Panc1 (cell line): ENCODE data around the gene DPH6. TPM values are rescaled to one million over a fixed set of nuclear protein-coding genes. Genes with fewer than 3 reads are reported as not detected.

Source experiments
- ATAC-seq: fragments of 200-7000 bp; cut with Tn5 transposase; 2 replicates; pipeline ENCODE4 v1.9.1; 2020; ENCODE audit warnings: mild to moderate bottlenecking, moderate library complexity
- BruUV-seq: library from RNA; stranded (reverse); fragments of 400-500 nt; replicated peaks from 2 replicates; lab custom pipeline; 2021; lab: Mats Ljungman, UMichigan
- CTCF ChIA-PET: fragments of 300-600 bp; sonication (Branson Sonifier 250); formaldehyde crosslinking; loops from one replicate; lab custom pipeline; 2022; ENCODE audit warnings: antibody characterized with exemption; lab: Charles Lee
- POLR2A ChIA-PET: fragments of 300-600 bp; sonication (Branson Sonifier 250); formaldehyde crosslinking; loops from one replicate; lab custom pipeline; 2022; ENCODE audit warnings: antibody characterized with exemption; lab: Charles Lee
- DNase-seq: peaks from one replicate; pipeline ENCODE4 v3.0.0-alpha.2; 2010; ENCODE audit warnings: low read depth, low spot score
- H3K27ac ChIP-seq: 2 replicates; pipeline ENCODE4 v1.5.1; 2011; ENCODE audit warnings: mild to moderate bottlenecking, low read length, inconsistent platforms
- H3K27me3 ChIP-seq: fragments of 200-500 bp; sonication (Bioruptor generic); 2 replicates; pipeline ENCODE4 v1.6.0; 2014; ENCODE audit warnings: low read length, inconsistent platforms; ENCODE audit not compliant: control insufficient read depth, insufficient read depth
- H3K36me3 ChIP-seq: fragments of 200-500 bp; sonication (Bioruptor generic); 2 replicates; pipeline ENCODE4 v1.5.1; 2014; ENCODE audit warnings: inconsistent platforms, mild to moderate bottlenecking, low read length, moderate library complexity; ENCODE audit not compliant: control insufficient read depth, insufficient read depth
- H3K4me1 ChIP-seq: 2 replicates; pipeline ENCODE4 v1.5.1; 2011; ENCODE audit warnings: inconsistent platforms, mild to moderate bottlenecking, low read length, moderate library complexity; ENCODE audit not compliant: control insufficient read depth, insufficient read depth
- H3K4me3 ChIP-seq, 2 experiments: 2 replicates each; pipeline ENCODE4 v1.5.1; 2011 to 2012; ENCODE audit warnings: low read depth in 2 of 2, low read length in 2 of 2, mild to moderate bottlenecking in 2 of 2, inconsistent platforms in 1 of 2, moderate library complexity in 1 of 2
- H3K9me3 ChIP-seq: fragments of 200-500 bp; sonication (Bioruptor generic); 2 replicates; pipeline ENCODE4 v1.5.1; 2014; ENCODE audit warnings: low read depth, mild to moderate bottlenecking, inconsistent platforms, low read length, moderate library complexity; ENCODE audit not compliant: control insufficient read depth, insufficient read depth
- CTCF ChIP-seq: fragments of 450-650 bp; IDR thresholded peaks from 2 replicates; pipeline ENCODE4 v1.5.1; 2017; ENCODE audit warnings: mild to moderate bottlenecking
- POLR2AphosphoS5 ChIP-seq: IDR thresholded peaks from 2 replicates; pipeline ENCODE4 v1.6.1; 2012; ENCODE audit warnings: mild to moderate bottlenecking, low read depth, low read length, moderate library complexity
- SIN3A ChIP-seq: IDR thresholded peaks from 2 replicates; pipeline ENCODE4 v1.6.1; 2012; ENCODE audit warnings: low read depth, mild to moderate bottlenecking, low read length, moderate library complexity, borderline replicate concordance; ENCODE audit not compliant: insufficient read depth
- TCF7L2 ChIP-seq: IDR thresholded peaks from 2 replicates; pipeline ENCODE4 v1.6.1; 2011; ENCODE audit warnings: mild to moderate bottlenecking, low read depth, low read length, inconsistent platforms
- in situ Hi-C: cut with HindIII; loops from 2 replicates; pipeline ENCODE4 v1.10.0; 2016; ENCODE audit warnings: low sequenced_read_pairs, low pct_unique_long_range_greater_than_20kb
- intact Hi-C: fragments of 100-400 bp; cut with micrococcal nuclease; formaldehyde crosslinking; loops from one replicate; pipeline ENCODE4 v1.10.0; 2022; ENCODE audit not compliant: unreplicated experiment
- total RNA-seq: library from RNA; stranded (reverse); gene quantifications from one replicate; pipeline ENCODE4 v1.2.1, GENCODE V29; 2021; ENCODE audit not compliant: unreplicated experiment
- TF ChIP-seq, protein P1 (sequence below), 2 experiments: IDR thresholded peaks; 2 replicates each; pipeline ENCODE4 v1.6.1; 2011 to 2012; ENCODE audit warnings: low read depth in 2 of 2, control low read depth in 1 of 2, low read length in 1 of 2, mild to moderate bottlenecking in 1 of 2, moderate library complexity in 1 of 2; ENCODE audit not compliant: insufficient read depth in 1 of 2

The DPH6 gene
- total RNA-seq, 1 experiment from 2014 or later: 24.0 TPM

- ChIA-PET CTCF (no interaction called here), POLR2A (no interaction called here)
- BruUV-seq: no TSS peak
- ATAC-seq: no peak
- Histone ChIP-seq H3K4me1 (no peaks in the 10 kb centered on the region), H3K27ac (no peak overlapping the region), H3K4me3 (no peak overlapping the region), H3K36me3 (no peaks in the 10 kb centered on the region), H3K27me3 (no peaks in the 10 kb centered on the region), H3K9me3 (no peaks in the 10 kb centered on the region)
- in situ Hi-C loops: no loop called here
- TF ChIP-seq POLR2AphosphoS5: no peak
- no peak for TF ChIP-seq SIN3A
- TF ChIP-seq CTCF: no peak
- no peak for DNase-seq
- intact Hi-C loops: no loop called here
Observed at GRCh38 chr15:35440265-35440664, 105.7 kb downstream of the DPH6 start.

DNA sequence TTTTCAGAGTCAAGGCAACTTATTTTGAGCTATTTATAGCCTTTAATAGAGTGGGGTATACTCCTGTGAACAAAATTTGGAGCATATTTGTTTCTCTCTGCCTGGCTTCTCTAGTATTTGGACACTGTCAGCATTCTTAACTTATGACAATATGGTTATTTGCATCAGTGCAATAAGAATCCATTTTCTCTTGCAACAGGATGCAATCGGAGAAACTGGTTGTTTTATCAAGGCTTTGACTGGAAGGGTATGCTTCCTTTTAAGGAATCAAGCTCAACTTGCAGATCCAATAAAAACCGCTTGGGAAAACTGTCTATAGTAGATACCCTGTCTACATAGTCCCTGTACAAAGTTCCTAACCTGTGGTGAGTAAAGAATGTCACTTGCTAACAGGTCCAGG lies 106.7 kb downstream of the DPH6 start:
- H3K27ac ChIP-seq: no peak overlapping the region
- no peaks in the 10 kb centered on the region for H3K36me3 ChIP-seq
- no peak overlapping the region for H3K4me3 ChIP-seq
- H3K9me3 ChIP-seq: no peaks in the 10 kb centered on the region
- H3K4me1 ChIP-seq: no peaks in the 10 kb centered on the region
- no peak for ATAC-seq
- no peak for DNase-seq
- BruUV-seq: no TSS peak
- intact Hi-C loops (no loop called here), in situ Hi-C loops (no loop called here)
- H3K27me3 ChIP-seq: no peaks in the 10 kb centered on the region
- ChIA-PET CTCF (interaction anchor here (0.5 kb wide), 1 partner anchor 143 kb away, joined by 3 read pairs; no protein-coding TSS in a partner anchor), POLR2A (interaction anchor here (0.6 kb wide), 1 partner anchor 10 kb away, joined by 3 read pairs; no protein-coding TSS in a partner anchor)
- TF ChIP-seq CTCF (no peak), POLR2AphosphoS5 (no peak), TCF7L2 (no peak), SIN3A (no peak)
- TF ChIP-seq, protein P1, sequence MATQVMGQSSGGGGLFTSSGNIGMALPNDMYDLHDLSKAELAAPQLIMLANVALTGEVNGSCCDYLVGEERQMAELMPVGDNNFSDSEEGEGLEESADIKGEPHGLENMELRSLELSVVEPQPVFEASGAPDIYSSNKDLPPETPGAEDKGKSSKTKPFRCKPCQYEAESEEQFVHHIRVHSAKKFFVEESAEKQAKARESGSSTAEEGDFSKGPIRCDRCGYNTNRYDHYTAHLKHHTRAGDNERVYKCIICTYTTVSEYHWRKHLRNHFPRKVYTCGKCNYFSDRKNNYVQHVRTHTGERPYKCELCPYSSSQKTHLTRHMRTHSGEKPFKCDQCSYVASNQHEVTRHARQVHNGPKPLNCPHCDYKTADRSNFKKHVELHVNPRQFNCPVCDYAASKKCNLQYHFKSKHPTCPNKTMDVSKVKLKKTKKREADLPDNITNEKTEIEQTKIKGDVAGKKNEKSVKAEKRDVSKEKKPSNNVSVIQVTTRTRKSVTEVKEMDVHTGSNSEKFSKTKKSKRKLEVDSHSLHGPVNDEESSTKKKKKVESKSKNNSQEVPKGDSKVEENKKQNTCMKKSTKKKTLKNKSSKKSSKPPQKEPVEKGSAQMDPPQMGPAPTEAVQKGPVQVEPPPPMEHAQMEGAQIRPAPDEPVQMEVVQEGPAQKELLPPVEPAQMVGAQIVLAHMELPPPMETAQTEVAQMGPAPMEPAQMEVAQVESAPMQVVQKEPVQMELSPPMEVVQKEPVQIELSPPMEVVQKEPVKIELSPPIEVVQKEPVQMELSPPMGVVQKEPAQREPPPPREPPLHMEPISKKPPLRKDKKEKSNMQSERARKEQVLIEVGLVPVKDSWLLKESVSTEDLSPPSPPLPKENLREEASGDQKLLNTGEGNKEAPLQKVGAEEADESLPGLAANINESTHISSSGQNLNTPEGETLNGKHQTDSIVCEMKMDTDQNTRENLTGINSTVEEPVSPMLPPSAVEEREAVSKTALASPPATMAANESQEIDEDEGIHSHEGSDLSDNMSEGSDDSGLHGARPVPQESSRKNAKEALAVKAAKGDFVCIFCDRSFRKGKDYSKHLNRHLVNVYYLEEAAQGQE (IDR thresholded peaks at IDR 0.05; ENCODE audit: insufficient read depth in 1 of 2, low read depth in 2 of 2, low read length in 1 of 2): no peak
